ENCODE data around the gene ZNF611. TPM values are rescaled to one million over a fixed set of nuclear protein-coding genes. Genes with fewer than 3 reads are reported as not detected.

The ZNF611 gene
- polyA plus RNA-seq, 1 donor from 2014 or later: 11.8 TPM

GRCh38 chr19:52669586-52669985, 65.3 kb downstream of the ZNF611 start:
- no peak for TF ChIP-seq CTCF (IDR thresholded peaks at IDR 0.05; ENCODE audit: poor library complexity, severe bottlenecking)
- no peak for TF ChIP-seq TAF1 (IDR thresholded peaks at IDR 0.05; ENCODE audit: low read depth)
- no peak for TF ChIP-seq SMC3 (conservative IDR thresholded peaks at IDR 0.05; ENCODE audit: poor library complexity)
- TF ChIP-seq EZH2 (IDR thresholded peaks at IDR 0.05; ENCODE audit: borderline replicate concordance, insufficient read depth, low read length, poor library complexity, severe bottlenecking): no peak
- no peak for TF ChIP-seq RAD21 (conservative IDR thresholded peaks at IDR 0.05)
- TF ChIP-seq MXI1 (conservative IDR thresholded peaks at IDR 0.05; ENCODE audit: poor library complexity, severe bottlenecking): no peak
- no peak for TF ChIP-seq POLR2AphosphoS5 (IDR thresholded peaks at IDR 0.05)
- no peak for TF ChIP-seq REST (IDR thresholded peaks at IDR 0.05; ENCODE audit: borderline replicate concordance)
- TF ChIP-seq EP300 (conservative IDR thresholded peaks at IDR 0.05; ENCODE audit: poor library complexity, severe bottlenecking): no peak
- H3K9me3 ChIP-seq (ENCODE audit: low read length): no peaks in the 10 kb centered on the region
- H3K27ac ChIP-seq (ENCODE audit: low read length): no peak overlapping the region
- no peak overlapping the region for H3K4me3 ChIP-seq (ENCODE audit: low read length)
- no peak overlapping the region for H2AFZ ChIP-seq (ENCODE audit: low read depth, low read length)
- no peaks in the 10 kb centered on the region for H3K9me2 ChIP-seq (ENCODE audit: insufficient read depth, low read length)
- H4K20me1 ChIP-seq (ENCODE audit: insufficient read depth): no peaks in the 10 kb centered on the region
- H3K36me3 ChIP-seq (ENCODE audit: insufficient read depth, low read length): no peaks in the 10 kb centered on the region
- no peak overlapping the region for H3K4me2 ChIP-seq (ENCODE audit: low read length)
- no peaks in the 10 kb centered on the region for H3K79me2 ChIP-seq (replicated peaks; ENCODE audit: insufficient read depth, low read length)
- no peak overlapping the region for H3K9ac ChIP-seq (ENCODE audit: low read length)
- no peaks in the 10 kb centered on the region for H3K27me3 ChIP-seq (ENCODE audit: insufficient read depth, low read depth, low read length)
- H3F3A ChIP-seq (ENCODE audit: insufficient read depth, low read length, poor library complexity, severe bottlenecking): no peaks in the 10 kb centered on the region

GRCh38 chr19:52667972-52668371, 66.9 kb downstream of the ZNF611 start:
- H3K4me2 ChIP-seq (ENCODE audit: low read length): no peak overlapping the region
- no peaks in the 10 kb centered on the region for H3K9me2 ChIP-seq (ENCODE audit: insufficient read depth, low read length)
- no peak overlapping the region for H3K27ac ChIP-seq (ENCODE audit: low read length)
- no peaks in the 10 kb centered on the region for H3K79me2 ChIP-seq (replicated peaks; ENCODE audit: insufficient read depth, low read length)
- H3K27me3 ChIP-seq (ENCODE audit: insufficient read depth, low read depth, low read length): no peaks in the 10 kb centered on the region
- no peaks in the 10 kb centered on the region for H3K9me3 ChIP-seq (ENCODE audit: low read length)
- H2AFZ ChIP-seq (ENCODE audit: low read depth, low read length): no peak overlapping the region
- TF ChIP-seq TAF1 (IDR thresholded peaks at IDR 0.05; ENCODE audit: low read depth) (no peak), REST (IDR thresholded peaks at IDR 0.05; ENCODE audit: borderline replicate concordance) (no peak), MXI1 (conservative IDR thresholded peaks at IDR 0.05; ENCODE audit: poor library complexity, severe bottlenecking) (no peak), POLR2AphosphoS5 (IDR thresholded peaks at IDR 0.05) (no peak), CTCF (IDR thresholded peaks at IDR 0.05; ENCODE audit: poor library complexity, severe bottlenecking) (no peak), EZH2 (IDR thresholded peaks at IDR 0.05; ENCODE audit: borderline replicate concordance, insufficient read depth, low read length, poor library complexity, severe bottlenecking) (no peak), EP300 (conservative IDR thresholded peaks at IDR 0.05; ENCODE audit: poor library complexity, severe bottlenecking) (no peak), SMC3 (conservative IDR thresholded peaks at IDR 0.05; ENCODE audit: poor library complexity) (no peak), RAD21 (conservative IDR thresholded peaks at IDR 0.05) (no peak)
- H3K4me3 ChIP-seq (ENCODE audit: low read length): no peak overlapping the region
- no peaks in the 10 kb centered on the region for H4K20me1 ChIP-seq (ENCODE audit: insufficient read depth)
- no peaks in the 10 kb centered on the region for H3K36me3 ChIP-seq (ENCODE audit: insufficient read depth, low read length)
- no peaks in the 10 kb centered on the region for H3F3A ChIP-seq (ENCODE audit: insufficient read depth, low read length, poor library complexity, severe bottlenecking)
- H3K9ac ChIP-seq (ENCODE audit: low read length): no peak overlapping the region
